OCI-M1 (cell line): ENCODE results near the gene ANKRD13D.

Experiments
- DNase-seq: peaks from one replicate; lab custom pipeline; 2025; lab: John Stamatoyannopoulos, UW

Gene ANKRD13D

GRCh38 chr11:67285541-67286498 lies 3.3 kb upstream of the ANKRD13D start:
- no peak for DNase-seq

GRCh38 chr11:67286621-67287333 lies 2.3 kb upstream of the ANKRD13D start:
- no peak for DNase-seq

GRCh38 chr11:67287355-67288197 lies 1.5 kb upstream of the ANKRD13D start:
- no peak for DNase-seq

GRCh38 chr11:67288198-67288451 lies 978 bp upstream of the ANKRD13D start:
- no peak for DNase-seq

- peak; percentile 94 for DNase-seq
Observed at GRCh38 chr11:67288452-67289225, 464 bp upstream of the ANKRD13D start.

- DNase-seq = peak; percentile 64
Observed at GRCh38 chr11:67289651-67290479, 762 bp downstream of the ANKRD13D start.

- no peak for DNase-seq
Observed at GRCh38 chr11:67290801-67291200, 1.7 kb downstream of the ANKRD13D start.

GRCh38 chr11:67291481-67292381 lies 2.6 kb downstream of the ANKRD13D start:
- DNase-seq = no peak

- DNase-seq = no peak
Observed at GRCh38 chr11:67292671-67293070, 3.6 kb downstream of the ANKRD13D start.

GRCh38 chr11:67293090-67293489 lies 4.0 kb downstream of the ANKRD13D start:
- DNase-seq = no peak

GRCh38 chr11:67295846-67296245 lies 6.7 kb downstream of the ANKRD13D start:
- DNase-seq = peak; percentile 33

GRCh38 chr11:67298786-67299185 lies 9.7 kb downstream of the ANKRD13D start:
- no peak for DNase-seq

GRCh38 chr11:67299471-67300191 lies 10.5 kb downstream of the ANKRD13D start:
- DNase-seq = no peak

GRCh38 chr11:67300256-67300755 lies 11.2 kb downstream of the ANKRD13D start:
- DNase-seq = no peak

- DNase-seq = no peak
Observed at GRCh38 chr11:67300756-67301312, 11.7 kb downstream of the ANKRD13D start.

GRCh38 chr11:67301313-67301921 lies 12.3 kb downstream of the ANKRD13D start:
- no peak for DNase-seq

GRCh38 chr11:67301951-67302516 lies 12.9 kb downstream of the ANKRD13D start:
- DNase-seq = no peak
